OCI-LY7 (cell line): ENCODE results near the gene SMAP2.

ENCODE experiments used
- CTCF ChIP-seq: fragments of 200-600 bp; sonication (generic); conservative IDR thresholded peaks from 2 replicates; pipeline ENCODE4 v1.5.1; 2014; ENCODE audit warnings: mild to moderate bottlenecking, antibody characterized with exemption, low read length, moderate library complexity, mixed read lengths
- EZH2phosphoT487 ChIP-seq: fragments of 200-600 bp; sonication (generic); IDR thresholded peaks from 2 replicates; pipeline ENCODE4 v1.6.1; 2018; ENCODE audit warnings: low read depth, borderline replicate concordance, mild to moderate bottlenecking, mixed run types, antibody characterized with exemption, low read length, moderate library complexity, mixed read lengths

GRCh38 chr1:40425198-40425597 is 51.7 kb downstream of the SMAP2 start:
- no peak for TF ChIP-seq CTCF
- no peak for TF ChIP-seq EZH2phosphoT487
